A549 (cell line): ENCODE measurements around the gene RNF166.

Source experiments
- CTCF ChIP-seq: fragments of >200 bp; sonication (Bioruptor Twin); formaldehyde crosslinking; IDR thresholded peaks from 3 replicates; pipeline ENCODE4 v1.5.1; 2016
- EP300 ChIP-seq, 2 experiments: fragments of >200 bp; sonication (Bioruptor Twin); formaldehyde crosslinking; IDR thresholded peaks; 2 replicates in 1 of 2; 3 replicates in 1 of 2; pipeline ENCODE4 v1.6.1; 2016 to 2017
- ESRRA ChIP-seq: fragments of 150-350 bp; IDR thresholded peaks from 2 replicates; pipeline ENCODE4 v1.6.1; 2014; ENCODE audit warnings: mild to moderate bottlenecking, low read length, borderline replicate concordance
- HOXB13 ChIP-seq: fragments of 250-450 bp; sonication (Bioruptor Pico); IDR thresholded peaks from 2 replicates; pipeline ENCODE4 v1.5.0; 2020; ENCODE audit warnings: low read depth, mild to moderate bottlenecking, moderate library complexity
- MAFK ChIP-seq: fragments of 450-650 bp; IDR thresholded peaks from 2 replicates; pipeline ENCODE4 v1.6.1; 2014; ENCODE audit not compliant: partially characterized antibody
- MAX ChIP-seq: IDR thresholded peaks from 2 replicates; pipeline ENCODE4 v1.6.1; 2012
- POLR2A ChIP-seq: IDR thresholded peaks from 2 replicates; pipeline ENCODE4 v1.6.1; 2012; ENCODE audit warnings: mild to moderate bottlenecking, low read length
- SMC3 ChIP-seq: fragments of >200 bp; sonication (Bioruptor Twin); formaldehyde crosslinking; IDR thresholded peaks from 3 replicates; pipeline ENCODE4 v1.6.1; 2018; ENCODE audit warnings: inconsistent platforms
- ZSCAN20 ChIP-seq: fragments of 250-450 bp; sonication (Bioruptor Pico); IDR thresholded peaks from 2 replicates; pipeline ENCODE4 v1.8.0; 2022; ENCODE audit warnings: mild to moderate bottlenecking, moderate library complexity

- TF ChIP-seq MAFK (no peak), CTCF (no peak), EP300 (IDR thresholded peaks at IDR 0.05) (no peak), POLR2A (no peak), SMC3 (no peak), ESRRA (no peak), MAX (no peak), HOXB13 (CRISPR knock-in tag) (no peak), ZSCAN20 (CRISPR knock-in tag) (no peak)
These were observed 13.2 kb upstream of the RNF166 start for GRCh38 chr16:88719267-88719932.
